ENCODE measurements around the gene DNAI7.

The DNAI7 gene

GRCh38 chr12:25182765-25183164 is 12.2 kb downstream of the DNAI7 start:
- DNase-seq (ENCODE audit: low read depth): no peak

- no peak for DNase-seq (ENCODE audit: low read depth)
These were observed 32.1 kb downstream of the DNAI7 start for GRCh38 chr12:25162866-25163265.

GRCh38 chr12:25156061-25156460 is 38.9 kb downstream of the DNAI7 start:
- no peak for DNase-seq (ENCODE audit: low read depth)

- peak; percentile 74 for DNase-seq (ENCODE audit: low read depth)
These were observed 39.9 kb downstream of the DNAI7 start for GRCh38 chr12:25155022-25155576.

GRCh38 chr12:25152055-25152454 is 42.9 kb downstream of the DNAI7 start:
- DNase-seq (ENCODE audit: low read depth): no peak

GRCh38 chr12:25151476-25151875 is 43.5 kb downstream of the DNAI7 start:
- peak; percentile 99 for DNase-seq (ENCODE audit: low read depth)

- no peak for DNase-seq (ENCODE audit: low read depth)
These were observed 48.3 kb downstream of the DNAI7 start for GRCh38 chr12:25146686-25147085.

GRCh38 chr12:25135531-25136154 is 59.3 kb downstream of the DNAI7 start:
- peak; percentile 39 for DNase-seq (ENCODE audit: low read depth)

GRCh38 chr12:25131270-25131669 is 63.7 kb downstream of the DNAI7 start:
- DNase-seq (ENCODE audit: low read depth): no peak

GRCh38 chr12:25130741-25131188 is 64.2 kb downstream of the DNAI7 start:
- peak; percentile 58 for DNase-seq (ENCODE audit: low read depth)

GRCh38 chr12:25126746-25127145 is 68.2 kb downstream of the DNAI7 start:
- no peak for DNase-seq (ENCODE audit: low read depth)

GRCh38 chr12:25126101-25126500 is 68.9 kb downstream of the DNAI7 start:
- DNase-seq (ENCODE audit: low read depth): no peak

- no peak for DNase-seq (ENCODE audit: low read depth)
These were observed 70.5 kb downstream of the DNAI7 start for GRCh38 chr12:25124493-25124892.

- no peak for DNase-seq (ENCODE audit: low read depth)
These were observed 71.8 kb downstream of the DNAI7 start for GRCh38 chr12:25123126-25123525.

- peak; percentile 8 for DNase-seq (ENCODE audit: low read depth)
These were observed 73.0 kb downstream of the DNAI7 start for GRCh38 chr12:25121916-25122315.

- DNase-seq (ENCODE audit: low read depth): no peak
These were observed 73.8 kb downstream of the DNAI7 start for GRCh38 chr12:25121110-25121509.

- no peak for DNase-seq (ENCODE audit: low read depth)
These were observed 75.9 kb downstream of the DNAI7 start for GRCh38 chr12:25119020-25119419.

GRCh38 chr12:25115677-25116076 is 79.3 kb downstream of the DNAI7 start:
- DNase-seq (ENCODE audit: low read depth): no peak

- no peak for DNase-seq (ENCODE audit: low read depth)
These were observed 81.3 kb downstream of the DNAI7 start for GRCh38 chr12:25113651-25114050.

- DNase-seq (ENCODE audit: low read depth): no peak
These were observed 84.7 kb downstream of the DNAI7 start for GRCh38 chr12:25110260-25110659.

- DNase-seq (ENCODE audit: low read depth): no peak
These were observed 87.0 kb downstream of the DNAI7 start for GRCh38 chr12:25107920-25108319.

GRCh38 chr12:25106818-25107217 is 88.1 kb downstream of the DNAI7 start:
- DNase-seq (ENCODE audit: low read depth): no peak

GRCh38 chr12:25102402-25102801 is 92.6 kb downstream of the DNAI7 start:
- DNase-seq (ENCODE audit: low read depth): no peak

GRCh38 chr12:25101092-25101445 is 93.9 kb downstream of the DNAI7 start:
- no peak for DNase-seq (ENCODE audit: low read depth)
